GM10248 (cell line): ENCODE data around the gene LLGL2.

Experiments
- CTCF ChIA-PET: fragments of 300-600 bp; sonication (Branson Sonifier 250); formaldehyde crosslinking; extraction: SDS; loops from one replicate; lab custom pipeline; 2021; ENCODE audit warnings: antibody characterized with exemption; lab: Yijun Ruan, JAX
- POLR2A ChIA-PET: fragments of 350-650 bp; sonication (Branson Sonifier 250); formaldehyde crosslinking; extraction: SDS; loops from one replicate; lab custom pipeline; 2020; ENCODE audit warnings: antibody characterized with exemption; lab: Yijun Ruan, JAX
- DNase-seq: peaks from one replicate; pipeline ENCODE4 v3.0.0; 2012; ENCODE audit errors: extremely low spot score
- CTCF ChIP-seq: IDR thresholded peaks from 2 replicates; pipeline ENCODE4 v1.5.1; 2012; ENCODE audit warnings: mild to moderate bottlenecking, low read depth; ENCODE audit errors: extremely low read depth, missing control alignments, control extremely low read depth

Gene LLGL2

GRCh38 chr17:75570772-75571171 lies 45.3 kb downstream of the LLGL2 start:
- CTCF ChIA-PET: interaction anchor here (0.9 to 1.9 kb wide), 6 partner anchors 18 to 183 kb away, joined by 3 to 9 read pairs (median 4); partner anchors contain the start of gene SMIM5
- DNase-seq: no peak
- POLR2A ChIA-PET: interaction anchor here (1.4 kb wide), 1 partner anchor 202 kb away, joined by 3 read pairs; no protein-coding TSS in a partner anchor
- TF ChIP-seq CTCF: no peak

- DNase-seq: peak; percentile 91
- no peak for TF ChIP-seq CTCF
- ChIA-PET POLR2A (interaction anchor here (1.4 kb wide), 1 partner anchor 201 kb away, joined by 3 read pairs; no protein-coding TSS in a partner anchor), CTCF (interaction anchor here (0.9 to 1.9 kb wide), 6 partner anchors 17 to 182 kb away, joined by 3 to 9 read pairs (median 4); partner anchors contain the start of gene SMIM5)
These were observed 45.8 kb downstream of the LLGL2 start for GRCh38 chr17:75571197-75571884.

- ChIA-PET CTCF (interaction anchor here (0.9 to 1.9 kb wide), 5 partner anchors 17 to 182 kb away, joined by 3 to 9 read pairs (median 4); partner anchors contain the start of gene SMIM5), POLR2A (interaction anchor here (1.4 kb wide), 1 partner anchor 201 kb away, joined by 3 read pairs; no protein-coding TSS in a partner anchor)
- no peak for TF ChIP-seq CTCF
- DNase-seq: no peak
These were observed 46.4 kb downstream of the LLGL2 start for GRCh38 chr17:75571885-75572215.

GRCh38 chr17:75572713-75573539 lies 47.4 kb downstream of the LLGL2 start:
- DNase-seq: no peak
- TF ChIP-seq CTCF: no peak
- CTCF ChIA-PET: interaction anchor here (1.0 kb wide), 1 partner anchor 60 kb away, joined by 3 read pairs; the partner anchor contains the start of gene SMIM5
- POLR2A ChIA-PET: no interaction called here

GRCh38 chr17:75573540-75573957 lies 48.1 kb downstream of the LLGL2 start:
- DNase-seq: no peak
- ChIA-PET POLR2A (no interaction called here), CTCF (interaction anchor here (1.0 kb wide), 1 partner anchor 60 kb away, joined by 3 read pairs; the partner anchor contains the start of gene SMIM5)
- no peak for TF ChIP-seq CTCF

GRCh38 chr17:75573994-75574393 lies 48.5 kb downstream of the LLGL2 start:
- CTCF ChIA-PET: interaction anchor here (1.0 kb wide), 1 partner anchor 59 kb away, joined by 3 read pairs; the partner anchor contains the start of gene SMIM5
- no peak for TF ChIP-seq CTCF
- POLR2A ChIA-PET: no interaction called here
- DNase-seq: no peak
